Measurements from ENCODE around the gene CKAP2L.

DNA sequence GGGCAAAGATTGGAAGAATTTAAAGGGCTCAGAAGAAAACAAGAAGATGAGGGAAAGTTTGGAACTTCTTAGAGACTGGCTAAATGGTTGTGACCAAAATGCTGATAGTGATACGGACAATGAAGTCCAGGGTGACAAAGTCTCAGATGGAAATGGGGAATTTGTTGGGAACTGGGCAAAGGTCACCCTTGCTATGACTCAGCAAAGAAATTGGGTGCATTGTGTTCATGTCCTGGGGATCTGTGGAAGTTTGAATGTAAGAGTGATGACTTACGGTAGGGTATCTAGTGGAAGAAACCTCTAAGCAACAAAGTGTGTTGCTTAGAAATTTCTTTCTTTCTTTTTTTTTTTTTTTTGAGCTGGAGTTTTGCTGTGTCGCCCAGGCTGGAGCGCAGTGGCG, 25.9 kb upstream of the CKAP2L start:
- no peak for TF ChIP-seq GATA2 (IDR thresholded peaks at IDR 0.05; ENCODE audit: low read depth, low read length)
- no peak for TF ChIP-seq GATA3 (IDR thresholded peaks at IDR 0.05; ENCODE audit: low read depth, low read length)
